ENCODE measurements around the gene PIGQ.

The PIGQ gene

GRCh38 chr16:555528-556473, 14.0 kb upstream of the PIGQ start:
- TF ChIP-seq CTCF (IDR thresholded peaks at IDR 0.05; ENCODE audit: low read depth, low read length, missing control alignments): no peak

GRCh38 chr16:556474-557173, 13.1 kb upstream of the PIGQ start:
- no peak for DNase-seq (ENCODE audit: low read depth)
- H3K4me3 ChIP-seq (ENCODE audit: low read depth, low read length): no peak overlapping the region
- no peak for TF ChIP-seq CTCF (IDR thresholded peaks at IDR 0.05; ENCODE audit: low read depth, low read length, missing control alignments)
- in situ Hi-C loops (cut with HindIII; ENCODE audit: low sequenced_read_pairs): no loop called here

More at GRCh38 chr16:555528-556473, 14.0 kb upstream of the PIGQ start:
- in situ Hi-C loops (cut with HindIII; ENCODE audit: low sequenced_read_pairs): no loop called here
- no peak for DNase-seq (ENCODE audit: low read depth)
- no peak overlapping the region for H3K4me3 ChIP-seq (ENCODE audit: low read depth, low read length)

- in situ Hi-C loops (cut with HindIII; ENCODE audit: low sequenced_read_pairs): no loop called here
- H3K4me3 ChIP-seq (ENCODE audit: low read depth, low read length): no peak overlapping the region
- no peak for DNase-seq (ENCODE audit: low read depth)
- TF ChIP-seq CTCF (IDR thresholded peaks at IDR 0.05; ENCODE audit: low read depth, low read length, missing control alignments): no peak
Measured at GRCh38 chr16:557463-558297, 12.1 kb upstream of the PIGQ start.

- in situ Hi-C loops (cut with HindIII; ENCODE audit: low sequenced_read_pairs): no loop called here
- H3K4me3 ChIP-seq (ENCODE audit: low read depth, low read length): no peak overlapping the region
- no peak for DNase-seq (ENCODE audit: low read depth)
- TF ChIP-seq CTCF (IDR thresholded peaks at IDR 0.05; ENCODE audit: low read depth, low read length, missing control alignments): no peak
Measured at GRCh38 chr16:558298-559020, 11.3 kb upstream of the PIGQ start.

- H3K4me3 ChIP-seq (ENCODE audit: low read depth, low read length): no peak overlapping the region
- in situ Hi-C loops (cut with HindIII; ENCODE audit: low sequenced_read_pairs): no loop called here
- no peak for DNase-seq (ENCODE audit: low read depth)
- no peak for TF ChIP-seq CTCF (IDR thresholded peaks at IDR 0.05; ENCODE audit: low read depth, low read length, missing control alignments)
Measured at GRCh38 chr16:559021-559380, 10.8 kb upstream of the PIGQ start.

Data from astrocyte of the cerebellum (primary cell).